HTERT RPE-1 (cell line): ENCODE results near the gene FRA10AC1.
"Not testable (repeated sequence)": the region's sequence is repeated elsewhere in the genome, so short reads cannot be mapped to it uniquely, and the experiment has no call there.

Experiments
- in situ Hi-C: fragments of 300-500 bp; cut with MboI; formaldehyde crosslinking; loops from 4 replicates; pipeline ENCODE4 v1.14.3; 2020; ENCODE audit warnings: low sequenced_read_pairs

The FRA10AC1 gene

DNA sequence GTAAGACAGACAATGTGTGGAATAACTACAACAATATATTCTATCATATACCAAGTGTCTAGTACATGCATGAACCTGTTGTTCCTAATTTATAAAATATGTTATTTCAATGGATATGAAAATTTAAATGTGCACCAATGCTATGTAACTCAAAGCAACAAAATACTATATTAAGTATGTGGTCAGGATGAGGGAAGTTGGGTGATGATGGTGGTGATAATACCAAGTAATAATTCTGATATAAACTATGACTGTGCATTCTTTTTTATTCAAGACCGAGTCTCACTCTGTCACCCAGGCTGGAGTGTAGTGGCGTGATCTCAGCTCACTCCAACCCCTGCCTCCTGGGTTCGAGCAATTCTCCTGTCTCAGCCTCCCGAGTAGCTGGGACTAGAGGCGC lies 2.1 kb upstream of the FRA10AC1 start:
- in situ Hi-C loops, result loop anchor here (25.0 kb wide), 1 partner anchor 108 kb away; no protein-coding TSS in a partner anchor

DNA sequence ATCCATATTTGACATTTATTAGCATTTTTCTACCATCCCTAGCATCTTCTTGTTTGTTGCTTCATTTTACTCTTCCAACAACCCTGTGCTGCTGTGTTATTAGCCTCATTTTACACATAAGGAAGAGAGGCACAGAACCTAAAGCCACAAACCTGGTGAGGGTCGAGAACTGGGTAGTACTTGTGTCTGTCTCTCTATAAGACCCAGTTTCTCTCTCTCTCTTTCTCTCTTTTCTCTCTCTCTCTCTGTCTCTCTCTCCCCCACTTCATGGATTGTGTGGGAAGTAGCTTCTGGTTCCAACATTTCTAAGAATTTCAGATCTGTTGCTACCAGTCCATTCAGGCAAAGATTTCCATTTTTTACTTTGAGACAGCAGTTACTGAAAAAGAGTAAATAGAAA lies 1.4 kb upstream of the FRA10AC1 start:
- in situ Hi-C loops, result loop anchor here (25.0 kb wide), 1 partner anchor 108 kb away; no protein-coding TSS in a partner anchor

DNA sequence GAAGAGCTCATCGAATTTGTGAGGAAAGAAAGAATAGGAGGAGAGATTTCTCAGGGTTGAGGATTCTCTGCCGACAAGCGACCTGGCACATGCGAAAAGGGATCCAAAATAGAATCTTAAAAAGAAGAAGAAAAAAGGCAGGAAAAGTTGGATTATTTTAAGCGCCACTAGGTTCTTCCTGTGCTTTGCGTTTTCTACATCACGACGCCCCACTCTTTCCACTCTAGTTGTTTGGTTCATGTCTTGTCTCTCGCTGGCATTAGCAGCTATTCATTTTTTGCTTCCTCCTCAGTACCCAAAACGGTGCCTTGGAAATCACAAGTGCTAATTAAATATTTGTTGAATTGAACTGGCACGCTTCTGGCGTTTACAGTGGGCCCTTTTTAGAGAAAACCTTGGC lies 674 bp upstream of the FRA10AC1 start:
- in situ Hi-C loops, result loop anchor here (25.0 kb wide), 1 partner anchor 109 kb away; no protein-coding TSS in a partner anchor

DNA sequence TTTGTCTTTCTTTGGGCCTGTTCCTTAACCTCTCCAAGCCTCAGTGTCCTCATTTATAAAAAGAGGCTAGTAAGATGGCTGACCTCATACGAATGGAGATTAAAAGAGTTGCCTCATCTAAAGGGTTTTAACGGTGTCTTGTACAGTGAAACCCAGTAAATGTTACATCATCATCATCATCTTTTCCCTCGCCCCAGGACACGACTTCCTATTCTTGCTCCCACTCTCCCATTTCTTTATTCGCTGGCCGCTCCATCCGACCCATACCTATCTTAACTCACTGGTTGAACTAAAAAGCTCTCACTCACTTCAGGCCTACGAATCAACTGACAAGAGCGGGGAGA lies 554 bp downstream of the FRA10AC1 start:
- in situ Hi-C loops, result loop anchor here (25.0 kb wide), 1 partner anchor 110 kb away; no protein-coding TSS in a partner anchor

DNA sequence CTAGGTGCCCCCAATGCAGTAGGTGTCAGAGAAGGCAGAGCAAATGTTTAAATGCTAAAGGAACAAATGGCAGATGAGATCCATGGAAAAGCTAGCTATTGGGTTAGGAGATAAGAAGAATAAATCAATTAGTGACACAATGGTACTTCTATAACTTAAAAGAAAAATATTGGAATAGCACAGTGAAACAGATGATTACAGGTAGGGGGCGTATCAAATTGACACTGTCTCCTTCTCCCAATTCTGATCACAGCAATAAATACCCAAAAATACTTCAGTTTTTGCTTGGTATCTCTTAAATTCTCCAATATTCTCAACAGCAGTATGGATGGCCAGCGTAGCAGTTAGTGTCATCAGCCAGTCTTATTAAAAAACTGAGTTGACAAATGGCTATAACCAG lies 5.2 kb downstream of the FRA10AC1 start:
- in situ Hi-C loops, result no loop called here

DNA sequence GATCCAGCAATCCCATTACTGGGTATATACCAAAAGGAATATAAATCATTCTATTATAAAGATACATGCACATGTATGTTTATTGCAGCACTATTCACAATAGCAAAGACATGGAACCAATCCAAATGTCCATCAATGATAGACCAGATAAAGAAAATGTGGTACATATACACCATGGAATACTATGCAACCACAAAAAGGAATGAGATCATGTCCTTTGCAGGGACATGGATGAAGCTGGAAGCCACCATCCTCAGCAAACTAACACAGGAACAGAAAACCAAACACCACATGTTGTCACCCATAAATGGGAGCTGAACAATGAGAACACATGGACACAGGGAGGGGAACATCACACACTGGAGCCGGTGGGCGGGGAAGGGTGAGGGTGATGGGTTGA lies 5.8 kb downstream of the FRA10AC1 start:
- in situ Hi-C loops, result not testable (repeated sequence)

DNA sequence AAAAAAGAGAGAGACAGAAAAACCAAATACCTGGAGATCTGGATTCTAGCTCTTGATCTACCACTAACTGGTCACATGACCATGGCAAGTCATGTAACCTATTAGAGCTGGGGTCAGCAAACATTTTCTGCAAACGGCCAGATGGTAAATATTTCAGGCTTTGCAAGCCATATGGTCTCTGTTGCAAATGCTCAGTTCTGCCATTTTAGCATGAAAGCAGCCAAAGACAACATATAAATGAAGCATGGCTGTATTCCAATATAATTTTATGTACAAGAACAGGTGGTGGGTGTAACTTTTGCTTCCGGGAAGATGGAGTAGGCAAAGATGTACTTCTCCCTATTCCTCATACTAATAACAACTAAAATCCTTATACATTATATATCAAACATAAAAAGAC lies 6.7 kb downstream of the FRA10AC1 start:
- in situ Hi-C loops, result no loop called here

DNA sequence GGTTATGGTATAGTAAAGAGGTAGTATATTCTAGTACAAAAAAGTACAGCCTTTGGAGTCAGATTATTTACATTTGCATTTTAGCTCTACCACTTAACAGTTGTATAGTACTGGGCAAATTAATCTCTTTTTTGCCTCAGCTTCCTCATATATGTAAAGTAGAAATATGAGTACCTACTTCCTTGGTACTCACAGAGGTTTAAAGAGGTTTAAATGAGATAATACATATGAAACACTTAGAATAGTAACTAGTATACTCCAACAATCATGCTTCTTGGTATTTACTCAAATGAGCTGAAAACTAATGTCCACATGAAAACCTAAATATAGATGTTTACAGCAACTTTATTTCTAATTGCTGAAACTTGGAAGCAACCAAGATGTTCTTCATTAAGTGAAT lies 14.7 kb downstream of the FRA10AC1 start:
- in situ Hi-C loops, result no loop called here

DNA sequence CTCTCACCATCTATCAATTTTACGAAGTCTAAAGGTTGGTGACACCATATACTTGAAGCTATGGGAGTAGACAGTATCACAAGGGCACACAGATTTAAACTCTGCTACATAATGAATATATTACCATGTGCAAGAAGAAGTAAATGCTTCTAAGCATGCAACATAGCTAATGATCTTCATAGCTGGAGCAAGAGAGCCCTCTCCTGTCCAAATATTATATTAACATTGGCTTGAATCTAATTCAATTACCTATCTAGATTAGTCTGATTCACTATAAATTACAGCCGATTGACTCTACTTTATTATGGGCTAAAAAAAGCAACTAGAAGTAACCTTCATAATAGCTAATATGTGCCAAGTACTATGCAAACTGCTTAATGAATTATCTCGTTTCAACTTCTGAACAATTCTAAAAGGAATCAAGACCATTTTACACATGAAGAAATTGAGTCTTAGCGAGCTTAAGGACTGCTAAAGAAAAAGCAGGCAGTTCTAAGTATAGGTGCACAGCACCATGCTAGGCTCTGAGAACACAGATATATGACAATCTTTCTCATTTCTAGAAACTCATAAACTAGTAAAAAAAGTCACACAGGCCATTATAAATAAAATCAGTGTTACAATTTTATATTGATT lies 21.9 kb downstream of the FRA10AC1 start:
- in situ Hi-C loops, result no loop called here

DNA sequence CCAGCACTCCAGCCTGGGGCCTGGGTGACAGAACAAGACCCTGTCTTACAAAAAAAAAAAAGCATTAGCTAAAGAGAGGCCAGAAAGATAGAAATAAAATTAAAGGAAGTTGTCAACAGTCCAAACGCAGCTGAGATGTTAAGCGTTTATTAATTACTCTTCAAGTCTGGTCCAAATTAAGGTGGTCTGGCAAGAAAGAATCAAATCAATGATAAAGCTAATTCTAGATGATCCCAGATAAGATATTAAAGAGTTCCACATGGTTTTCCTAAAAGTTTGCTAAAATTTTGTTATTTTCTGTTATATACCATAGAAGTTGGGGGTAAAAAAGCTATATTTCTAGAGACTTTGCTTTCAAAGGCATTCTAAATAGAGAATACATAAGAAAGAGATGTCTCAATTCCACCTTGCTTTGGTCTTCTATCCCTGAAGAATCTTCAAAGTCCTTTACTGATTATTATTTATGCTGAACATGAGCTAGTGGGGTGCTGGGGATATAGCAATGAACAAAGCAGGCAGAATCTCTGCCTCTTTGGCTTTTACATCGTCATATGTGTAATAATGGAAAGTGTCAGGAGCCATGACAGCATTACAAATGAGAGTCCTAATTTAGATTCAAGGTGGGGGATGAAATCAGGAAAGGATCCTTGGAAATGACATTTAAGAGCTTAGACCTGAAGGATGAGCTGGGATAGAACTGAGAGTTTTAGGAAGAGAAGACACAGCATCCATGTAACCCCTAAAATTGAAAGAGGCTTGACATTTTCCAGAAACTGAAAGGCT lies 23.4 kb downstream of the FRA10AC1 start:
- in situ Hi-C loops, result no loop called here

DNA sequence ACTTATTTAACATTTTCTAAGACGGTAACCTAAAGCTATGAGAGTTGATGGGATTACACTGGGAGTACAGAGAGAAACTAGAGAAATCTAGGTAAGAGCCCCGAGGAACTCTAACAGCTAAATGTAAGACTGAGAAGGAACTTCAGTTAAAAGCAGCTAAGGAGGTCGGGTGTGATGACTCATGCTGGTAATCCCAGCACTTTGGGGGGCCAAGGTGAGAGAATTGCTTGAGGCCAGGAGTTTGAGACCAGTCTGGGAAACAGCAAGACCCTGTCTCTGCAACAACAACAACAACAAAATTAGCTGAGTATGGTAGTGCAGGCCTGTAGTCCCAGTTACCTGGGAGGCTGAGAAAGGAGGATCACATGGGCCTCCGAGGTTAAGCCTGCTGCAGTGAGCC lies 24.0 kb downstream of the FRA10AC1 start:
- in situ Hi-C loops, result no loop called here

DNA sequence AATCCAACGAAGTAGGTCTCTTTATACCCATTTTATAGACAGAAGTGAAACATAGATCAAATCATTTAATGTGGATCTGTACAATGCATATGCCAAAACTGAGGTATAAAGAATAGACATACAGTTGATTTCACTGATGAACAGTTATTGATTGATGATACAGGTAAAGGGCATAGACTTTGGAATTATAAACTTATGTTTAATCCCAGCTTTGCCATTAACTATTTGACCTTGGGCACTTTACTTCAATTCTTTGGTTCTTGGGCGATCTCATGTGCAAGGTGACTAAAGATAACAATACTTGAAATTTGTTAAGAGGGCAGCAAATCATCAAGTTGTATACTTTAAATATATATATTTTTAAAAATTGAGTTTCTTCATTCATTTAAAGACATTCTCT lies 28.6 kb downstream of the FRA10AC1 start:
- in situ Hi-C loops, result no loop called here

DNA sequence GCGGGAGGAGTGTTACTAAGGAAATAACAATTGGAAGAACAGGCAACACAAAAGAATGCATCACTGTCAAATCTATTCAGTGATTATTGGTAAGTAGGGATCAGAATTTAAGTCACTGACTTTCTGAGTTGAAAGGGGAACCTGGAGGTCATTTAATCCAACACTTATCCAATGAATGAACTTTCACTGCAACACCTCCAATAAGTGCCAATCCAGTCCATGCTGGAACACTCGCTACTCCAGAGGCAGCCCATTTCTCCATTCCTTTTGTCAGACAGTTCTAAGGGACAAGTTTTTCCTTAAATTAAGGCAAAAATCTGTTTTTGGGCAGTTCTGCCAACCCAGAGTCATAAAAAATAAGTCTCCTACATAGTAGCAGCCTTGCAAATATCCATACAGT lies 29.5 kb downstream of the FRA10AC1 start:
- in situ Hi-C loops, result no loop called here

DNA sequence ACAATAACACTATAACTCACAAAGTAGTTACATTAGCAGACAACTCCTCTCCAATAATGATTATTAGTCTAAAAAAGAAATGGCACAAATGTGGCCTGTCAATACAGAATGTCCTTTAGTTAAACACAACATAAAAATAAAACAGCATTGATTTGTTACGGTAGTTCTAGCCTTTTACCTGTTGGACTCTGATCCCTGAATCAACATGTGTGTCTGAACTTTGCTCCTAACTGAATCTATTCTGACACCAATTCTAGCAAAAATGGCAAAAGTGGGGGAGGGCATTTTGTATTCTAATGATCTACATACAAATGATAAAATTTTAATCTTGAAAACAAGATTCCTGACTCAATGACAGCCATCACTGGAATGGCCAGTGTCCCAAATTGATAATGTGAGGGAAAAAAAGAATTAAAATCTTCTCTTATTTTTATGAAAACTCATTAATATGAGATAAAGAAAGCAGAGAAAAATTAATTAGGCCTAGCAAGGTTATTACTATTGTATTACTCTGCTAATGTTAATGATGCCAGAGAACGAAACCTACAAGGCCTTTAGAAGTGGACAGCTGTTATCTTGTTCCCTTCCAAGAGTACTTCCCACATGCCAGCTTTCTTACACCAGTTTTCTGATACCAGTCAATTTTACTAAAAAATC lies 30.2 kb downstream of the FRA10AC1 start:
- in situ Hi-C loops, result no loop called here

DNA sequence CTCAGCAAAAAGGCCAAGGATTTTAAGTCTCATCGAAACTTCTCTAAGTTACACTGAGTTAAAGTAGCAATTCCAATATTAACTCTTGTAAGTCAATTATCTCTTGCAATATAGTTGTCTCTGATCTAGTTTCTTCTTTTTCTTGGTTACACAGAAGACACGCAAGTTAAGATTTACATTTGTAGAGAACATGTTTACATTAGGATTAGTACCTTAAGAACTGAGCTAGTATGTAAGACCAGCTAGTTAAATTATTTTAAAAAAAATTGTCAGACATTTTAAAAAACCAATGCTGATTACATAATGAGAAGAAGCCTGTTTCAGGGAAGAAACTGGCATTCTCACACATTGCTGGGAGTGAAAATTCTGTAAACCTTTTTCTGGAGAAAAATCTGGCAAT lies 31.4 kb downstream of the FRA10AC1 start:
- in situ Hi-C loops, result no loop called here

DNA sequence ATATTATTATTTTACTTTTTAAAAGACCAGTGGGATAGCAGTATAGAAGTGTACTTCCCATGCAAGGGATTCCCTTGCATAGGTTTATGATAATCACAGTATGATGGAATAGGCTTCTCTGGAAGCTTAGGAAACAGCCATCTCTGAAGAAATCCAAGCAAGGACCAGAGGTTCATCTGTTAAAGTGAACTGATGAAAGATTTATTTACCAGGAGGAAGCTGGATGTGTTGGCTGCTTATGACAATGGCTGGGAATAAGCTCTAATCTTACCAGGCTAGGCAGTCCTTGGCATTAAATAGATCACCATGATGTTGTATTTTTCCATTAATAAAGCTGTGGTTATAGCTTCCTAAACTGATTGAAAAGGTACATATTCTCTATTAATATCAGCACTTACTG lies 32.0 kb downstream of the FRA10AC1 start:
- in situ Hi-C loops, result no loop called here

DNA sequence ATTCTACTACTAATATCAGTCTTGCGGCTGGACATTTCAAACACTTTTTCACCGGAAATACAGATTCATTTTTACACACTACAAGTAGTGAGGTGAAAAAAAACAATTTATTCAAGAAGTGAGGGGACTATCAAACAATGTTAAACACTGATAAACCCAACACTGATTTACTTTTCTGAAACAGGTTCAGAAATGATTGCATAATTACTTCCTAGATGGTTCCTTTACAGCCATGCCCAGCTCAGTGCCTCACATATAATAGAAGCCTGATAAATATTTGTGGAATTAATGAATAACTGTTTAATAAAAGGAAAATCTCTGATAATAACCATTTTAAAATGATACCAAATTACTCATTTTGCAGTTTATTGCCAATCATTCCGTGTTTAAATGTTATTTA lies 34.6 kb downstream of the FRA10AC1 start:
- in situ Hi-C loops, result no loop called here

DNA sequence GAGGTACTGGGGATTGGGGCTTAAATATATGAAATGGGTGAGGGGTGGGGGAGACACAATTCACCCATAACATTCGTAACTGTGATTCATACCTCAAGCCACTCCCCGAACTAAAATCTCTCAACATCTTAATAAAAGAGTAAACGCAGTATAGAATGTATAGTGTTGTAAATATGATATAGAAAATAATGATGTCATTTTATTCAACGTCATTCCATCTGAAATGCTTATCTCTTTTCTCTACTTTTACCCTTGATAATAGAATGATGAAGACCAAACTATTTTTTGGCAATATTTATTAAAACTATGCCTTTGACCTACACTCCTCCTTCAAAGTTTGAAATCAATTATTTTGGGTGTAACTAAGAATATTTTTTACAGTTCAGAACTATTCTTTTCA lies 36.4 kb downstream of the FRA10AC1 start:
- in situ Hi-C loops, result no loop called here

DNA sequence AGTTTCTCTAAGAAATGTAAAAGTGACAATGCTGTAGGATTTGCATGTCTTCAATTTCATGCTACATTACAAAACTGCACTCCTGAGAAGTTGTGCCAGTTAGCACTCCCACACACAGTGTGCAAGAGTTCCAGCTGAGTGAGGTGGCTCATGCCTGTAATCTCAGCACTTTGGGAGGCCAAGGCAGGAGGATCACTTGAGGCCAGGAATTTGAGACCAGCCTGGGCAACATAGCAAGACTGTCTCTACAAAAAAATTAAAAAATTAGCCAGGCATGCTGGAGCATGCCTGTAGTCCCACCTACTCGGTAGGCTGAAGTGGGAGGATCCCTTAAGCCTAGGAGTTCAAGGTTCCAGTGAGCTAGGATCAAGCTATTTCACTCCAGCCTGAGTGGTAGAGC lies 44.6 kb downstream of the FRA10AC1 start:
- in situ Hi-C loops, result no loop called here

DNA sequence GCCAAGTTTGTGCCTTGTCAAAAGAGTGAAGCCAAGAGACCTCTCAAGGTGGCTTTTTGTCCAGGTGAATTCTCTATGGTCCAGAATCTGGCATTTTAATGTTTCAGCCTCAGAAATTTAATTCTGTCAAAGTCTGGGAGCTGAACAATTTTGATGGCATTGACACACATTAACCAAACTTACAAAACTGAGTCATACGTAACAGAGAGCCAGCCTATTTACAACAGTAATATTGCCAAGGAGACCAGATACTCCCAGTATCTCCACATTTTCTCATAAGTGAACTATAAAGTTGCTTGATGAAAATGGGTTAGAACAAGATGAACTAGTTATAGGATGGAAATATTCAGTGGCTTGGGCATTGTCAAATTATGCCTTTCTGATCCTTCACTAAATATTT lies 46.2 kb downstream of the FRA10AC1 start:
- in situ Hi-C loops, result no loop called here

DNA sequence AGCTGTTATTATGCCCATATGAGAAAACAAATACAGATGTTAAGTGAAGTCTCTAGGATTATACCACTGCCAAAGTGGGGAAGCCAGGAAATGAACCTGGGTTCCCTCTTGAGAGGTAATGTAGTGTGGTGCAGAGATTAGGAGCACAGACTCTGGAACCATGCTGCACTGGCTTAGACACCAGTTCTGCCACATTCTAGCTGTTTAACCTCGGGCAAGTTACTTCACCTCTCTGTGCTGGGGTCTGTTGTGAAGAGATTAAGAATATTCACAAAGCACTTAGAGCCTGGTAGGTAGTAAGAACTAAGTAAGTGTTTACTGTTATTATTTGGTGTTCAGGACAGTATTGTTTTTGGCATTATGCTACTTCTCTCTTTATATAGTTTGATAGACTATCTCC lies 48.2 kb downstream of the FRA10AC1 start:
- in situ Hi-C loops, result no loop called here

DNA sequence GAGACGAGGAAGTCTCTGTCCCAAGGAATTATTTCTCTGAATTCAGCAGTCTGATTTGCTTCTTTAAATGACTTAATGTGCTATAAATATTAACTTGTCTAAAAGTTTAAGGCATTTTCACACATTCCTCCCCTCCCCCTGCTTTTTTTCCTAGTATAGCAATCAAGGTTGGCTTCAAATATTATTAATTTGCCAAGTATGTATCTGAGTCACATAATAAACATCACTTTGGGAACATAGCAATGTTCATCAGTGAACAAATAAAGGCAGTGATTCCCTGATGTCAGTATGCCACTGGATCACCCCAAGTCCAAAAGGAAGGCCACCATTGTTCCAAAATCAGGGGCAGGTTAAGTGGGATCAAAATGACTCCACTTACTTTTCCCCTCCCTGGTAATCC lies 49.5 kb downstream of the FRA10AC1 start:
- in situ Hi-C loops, result no loop called here
